NCI-H82 treated with DMSO at 0.1 percent for 48 hours (cell line): Measurements from ENCODE around the gene LRRK1.
A peak's percentile ranks its signal among the peaks of the same experiment; 100 is the strongest.

Source experiments
- DNase-seq: peaks from one replicate; lab custom pipeline; 2025; ENCODE audit not compliant: unreplicated experiment; lab: John Stamatoyannopoulos, UW

The LRRK1 gene

GRCh38 chr15:100909565-100909964 lies 9.6 kb upstream of the LRRK1 start:
- DNase-seq: no peak

GRCh38 chr15:100909989-100910955 lies 8.9 kb upstream of the LRRK1 start:
- no peak for DNase-seq

GRCh38 chr15:100911086-100911485 lies 8.1 kb upstream of the LRRK1 start:
- no peak for DNase-seq

GRCh38 chr15:100913961-100914360 lies 5.2 kb upstream of the LRRK1 start:
- no peak for DNase-seq

GRCh38 chr15:100914876-100915275 lies 4.3 kb upstream of the LRRK1 start:
- no peak for DNase-seq

- peak; percentile 22 for DNase-seq
These were observed 995 bp upstream of the LRRK1 start for GRCh38 chr15:100918034-100918689.

GRCh38 chr15:100919481-100920405 lies 586 bp downstream of the LRRK1 start:
- no peak for DNase-seq

- no peak for DNase-seq
These were observed 1.5 kb downstream of the LRRK1 start for GRCh38 chr15:100920516-100921135.

GRCh38 chr15:100922192-100923040 lies 3.3 kb downstream of the LRRK1 start:
- DNase-seq: no peak

GRCh38 chr15:100923076-100923475 lies 3.9 kb downstream of the LRRK1 start:
- DNase-seq: no peak

- no peak for DNase-seq
These were observed 4.7 kb downstream of the LRRK1 start for GRCh38 chr15:100923902-100924301.

GRCh38 chr15:100924436-100924835 lies 5.3 kb downstream of the LRRK1 start:
- no peak for DNase-seq

GRCh38 chr15:100925480-100925879 lies 6.3 kb downstream of the LRRK1 start:
- DNase-seq: no peak

GRCh38 chr15:100926258-100926657 lies 7.1 kb downstream of the LRRK1 start:
- no peak for DNase-seq

GRCh38 chr15:100926971-100927756 lies 8.0 kb downstream of the LRRK1 start:
- DNase-seq: no peak

GRCh38 chr15:100928632-100929280 lies 9.6 kb downstream of the LRRK1 start:
- DNase-seq: no peak

GRCh38 chr15:100929641-100930042 lies 10.5 kb downstream of the LRRK1 start:
- no peak for DNase-seq

GRCh38 chr15:100930306-100930848 lies 11.2 kb downstream of the LRRK1 start:
- no peak for DNase-seq
